Panc1 (cell line): ENCODE measurements around the gene TTC39B.

ENCODE experiments used
- POLR2AphosphoS5 ChIP-seq: IDR thresholded peaks from 2 replicates; pipeline ENCODE4 v1.6.1; 2012; ENCODE audit warnings: mild to moderate bottlenecking, low read depth, low read length, moderate library complexity
- SIN3A ChIP-seq: IDR thresholded peaks from 2 replicates; pipeline ENCODE4 v1.6.1; 2012; ENCODE audit warnings: low read depth, mild to moderate bottlenecking, low read length, moderate library complexity, borderline replicate concordance; ENCODE audit not compliant: insufficient read depth
- TCF7L2 ChIP-seq: IDR thresholded peaks from 2 replicates; pipeline ENCODE4 v1.6.1; 2011; ENCODE audit warnings: mild to moderate bottlenecking, low read depth, low read length, inconsistent platforms
- TF ChIP-seq, protein P1 (sequence below): fragments of 450-650 bp; IDR thresholded peaks from 2 replicates; pipeline ENCODE4 v1.5.1; 2017; ENCODE audit warnings: mild to moderate bottlenecking
- TF ChIP-seq, protein P2 (sequence below), 2 experiments: IDR thresholded peaks; 2 replicates each; pipeline ENCODE4 v1.6.1; 2011 to 2012; ENCODE audit warnings: low read depth in 2 of 2, control low read depth in 1 of 2, low read length in 1 of 2, mild to moderate bottlenecking in 1 of 2, moderate library complexity in 1 of 2; ENCODE audit not compliant: insufficient read depth in 1 of 2

DNA sequence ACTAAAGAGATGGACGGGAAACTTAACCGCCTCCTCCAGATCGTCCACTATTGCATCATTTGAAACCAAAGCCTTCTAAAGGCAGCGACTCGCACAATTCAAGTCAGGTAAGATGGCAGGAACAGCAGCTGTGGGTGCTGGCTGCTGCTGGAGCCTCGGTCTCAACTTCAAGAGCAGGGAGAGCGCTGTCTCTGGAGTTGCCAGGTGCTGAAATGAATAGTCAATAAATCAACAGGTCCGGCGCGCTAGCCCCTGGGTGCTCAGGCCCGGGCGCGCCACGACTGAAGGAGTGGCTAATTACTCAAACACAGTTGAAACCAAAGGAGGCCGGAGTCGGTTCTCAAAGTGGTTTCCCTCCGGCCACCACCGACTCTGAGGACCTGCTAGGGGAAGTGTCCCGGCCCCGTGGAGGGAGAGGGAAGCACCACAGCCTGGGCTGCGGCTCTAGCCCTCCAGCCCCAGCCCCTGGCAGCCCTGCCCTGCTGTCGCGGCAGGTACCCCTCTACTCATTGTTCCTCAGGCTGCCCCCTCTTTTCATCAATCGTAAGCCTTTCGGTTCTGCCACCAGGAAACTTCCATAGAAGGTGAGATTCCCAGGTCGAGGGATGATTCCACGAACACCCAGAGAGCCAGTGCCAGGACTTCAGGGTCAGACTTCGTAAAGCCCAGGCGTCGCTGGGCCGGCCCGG, 804 bp downstream of the TTC39B start:
- TF ChIP-seq POLR2AphosphoS5 (no peak), TCF7L2 (no peak), SIN3A (no peak)
- TF ChIP-seq, protein P1, sequence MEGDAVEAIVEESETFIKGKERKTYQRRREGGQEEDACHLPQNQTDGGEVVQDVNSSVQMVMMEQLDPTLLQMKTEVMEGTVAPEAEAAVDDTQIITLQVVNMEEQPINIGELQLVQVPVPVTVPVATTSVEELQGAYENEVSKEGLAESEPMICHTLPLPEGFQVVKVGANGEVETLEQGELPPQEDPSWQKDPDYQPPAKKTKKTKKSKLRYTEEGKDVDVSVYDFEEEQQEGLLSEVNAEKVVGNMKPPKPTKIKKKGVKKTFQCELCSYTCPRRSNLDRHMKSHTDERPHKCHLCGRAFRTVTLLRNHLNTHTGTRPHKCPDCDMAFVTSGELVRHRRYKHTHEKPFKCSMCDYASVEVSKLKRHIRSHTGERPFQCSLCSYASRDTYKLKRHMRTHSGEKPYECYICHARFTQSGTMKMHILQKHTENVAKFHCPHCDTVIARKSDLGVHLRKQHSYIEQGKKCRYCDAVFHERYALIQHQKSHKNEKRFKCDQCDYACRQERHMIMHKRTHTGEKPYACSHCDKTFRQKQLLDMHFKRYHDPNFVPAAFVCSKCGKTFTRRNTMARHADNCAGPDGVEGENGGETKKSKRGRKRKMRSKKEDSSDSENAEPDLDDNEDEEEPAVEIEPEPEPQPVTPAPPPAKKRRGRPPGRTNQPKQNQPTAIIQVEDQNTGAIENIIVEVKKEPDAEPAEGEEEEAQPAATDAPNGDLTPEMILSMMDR: no peak
- TF ChIP-seq, protein P2, sequence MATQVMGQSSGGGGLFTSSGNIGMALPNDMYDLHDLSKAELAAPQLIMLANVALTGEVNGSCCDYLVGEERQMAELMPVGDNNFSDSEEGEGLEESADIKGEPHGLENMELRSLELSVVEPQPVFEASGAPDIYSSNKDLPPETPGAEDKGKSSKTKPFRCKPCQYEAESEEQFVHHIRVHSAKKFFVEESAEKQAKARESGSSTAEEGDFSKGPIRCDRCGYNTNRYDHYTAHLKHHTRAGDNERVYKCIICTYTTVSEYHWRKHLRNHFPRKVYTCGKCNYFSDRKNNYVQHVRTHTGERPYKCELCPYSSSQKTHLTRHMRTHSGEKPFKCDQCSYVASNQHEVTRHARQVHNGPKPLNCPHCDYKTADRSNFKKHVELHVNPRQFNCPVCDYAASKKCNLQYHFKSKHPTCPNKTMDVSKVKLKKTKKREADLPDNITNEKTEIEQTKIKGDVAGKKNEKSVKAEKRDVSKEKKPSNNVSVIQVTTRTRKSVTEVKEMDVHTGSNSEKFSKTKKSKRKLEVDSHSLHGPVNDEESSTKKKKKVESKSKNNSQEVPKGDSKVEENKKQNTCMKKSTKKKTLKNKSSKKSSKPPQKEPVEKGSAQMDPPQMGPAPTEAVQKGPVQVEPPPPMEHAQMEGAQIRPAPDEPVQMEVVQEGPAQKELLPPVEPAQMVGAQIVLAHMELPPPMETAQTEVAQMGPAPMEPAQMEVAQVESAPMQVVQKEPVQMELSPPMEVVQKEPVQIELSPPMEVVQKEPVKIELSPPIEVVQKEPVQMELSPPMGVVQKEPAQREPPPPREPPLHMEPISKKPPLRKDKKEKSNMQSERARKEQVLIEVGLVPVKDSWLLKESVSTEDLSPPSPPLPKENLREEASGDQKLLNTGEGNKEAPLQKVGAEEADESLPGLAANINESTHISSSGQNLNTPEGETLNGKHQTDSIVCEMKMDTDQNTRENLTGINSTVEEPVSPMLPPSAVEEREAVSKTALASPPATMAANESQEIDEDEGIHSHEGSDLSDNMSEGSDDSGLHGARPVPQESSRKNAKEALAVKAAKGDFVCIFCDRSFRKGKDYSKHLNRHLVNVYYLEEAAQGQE (IDR thresholded peaks at IDR 0.05; ENCODE audit: insufficient read depth in 1 of 2, low read depth in 2 of 2, low read length in 1 of 2): no peak
